ENCODE results near the gene NR4A2.

NR4A2 gene

GRCh38 chr2:156332534-156333273 is at the start of gene NR4A2:
NR4A2 (minus strand) TSS chr2:156332721; CDS start chr2:156330186, 2,535 bp downstream.
- no peak for FAIRE-seq

- FAIRE-seq = peak; percentile 30
These were observed 47.7 kb upstream of the NR4A2 start for GRCh38 chr2:156380117-156380645.

GRCh38 chr2:156379714-156380113 is 47.2 kb upstream of the NR4A2 start:
- no peak for FAIRE-seq

- no peak for FAIRE-seq
These were observed 46.5 kb upstream of the NR4A2 start for GRCh38 chr2:156379071-156379470.

- no peak for FAIRE-seq
These were observed 34.2 kb upstream of the NR4A2 start for GRCh38 chr2:156366753-156367152.

- FAIRE-seq = no peak
These were observed 30.6 kb upstream of the NR4A2 start for GRCh38 chr2:156363141-156363540.

GRCh38 chr2:156356014-156356754 is 23.7 kb upstream of the NR4A2 start:
- FAIRE-seq = no peak

- FAIRE-seq = no peak
These were observed 20.4 kb upstream of the NR4A2 start for GRCh38 chr2:156352911-156353310.

- FAIRE-seq = no peak
These were observed 18.0 kb upstream of the NR4A2 start for GRCh38 chr2:156350374-156351142.

- FAIRE-seq = no peak
These were observed 17.1 kb upstream of the NR4A2 start for GRCh38 chr2:156349605-156350004.

GRCh38 chr2:156349161-156349560 is 16.6 kb upstream of the NR4A2 start:
- FAIRE-seq = no peak

- no peak for FAIRE-seq
These were observed 14.9 kb upstream of the NR4A2 start for GRCh38 chr2:156347431-156347830.

- FAIRE-seq = no peak
These were observed 14.2 kb upstream of the NR4A2 start for GRCh38 chr2:156346731-156347130.

GRCh38 chr2:156345582-156345981 is 13.1 kb upstream of the NR4A2 start:
- FAIRE-seq = no peak

- no peak for FAIRE-seq
These were observed 11.4 kb upstream of the NR4A2 start for GRCh38 chr2:156343940-156344301.

GRCh38 chr2:156343096-156343939 is 10.8 kb upstream of the NR4A2 start:
- FAIRE-seq = no peak

- FAIRE-seq = no peak
These were observed 10.0 kb upstream of the NR4A2 start for GRCh38 chr2:156342254-156343095.

GRCh38 chr2:156341452-156342253 is 9.1 kb upstream of the NR4A2 start:
- no peak for FAIRE-seq

- peak; percentile 79 for FAIRE-seq
These were observed 8.4 kb upstream of the NR4A2 start for GRCh38 chr2:156340804-156341451.

GRCh38 chr2:156340377-156340776 is 7.9 kb upstream of the NR4A2 start:
- no peak for FAIRE-seq

Measured in islet of Langerhans (tissue), 1 donor.